Subcutaneous abdominal adipose tissue (tissue), 5 donors: ENCODE measurements around the gene SCARF2.
"Not testable (repeated sequence)": the region's sequence is repeated elsewhere in the genome, so short reads cannot be mapped to it uniquely, and the experiment has no call there.

Experiments
- H3K27ac ChIP-seq: one replicate; pipeline ENCODE4 v1.7.0; 2013; ENCODE audit warnings: low read depth, mild to moderate bottlenecking, inconsistent platforms, low read length, moderate library complexity
- H3K27me3 ChIP-seq, 5 donors: one replicate each; pipeline ENCODE4 v1.7.0; 2013; ENCODE audit warnings: low read length in 5 of 5, inconsistent platforms in 1 of 5; ENCODE audit not compliant: control insufficient read depth in 5 of 5, insufficient read depth in 4 of 5
- H3K36me3 ChIP-seq, 5 donors: one replicate each; pipeline ENCODE4 v1.7.0; 2013; ENCODE audit warnings: low read length in 5 of 5; ENCODE audit not compliant: control insufficient read depth in 5 of 5, insufficient read depth in 5 of 5
- H3K4me1 ChIP-seq, 5 donors: one replicate each; pipeline ENCODE4 v1.7.0; 2013; ENCODE audit warnings: low read length in 5 of 5, mild to moderate bottlenecking in 3 of 5, moderate library complexity in 1 of 5; ENCODE audit not compliant: control insufficient read depth in 5 of 5, insufficient read depth in 5 of 5
- H3K4me3 ChIP-seq, 5 donors: one replicate each; pipeline ENCODE4 v1.7.0; 2013; ENCODE audit warnings: low read length in 5 of 5, low read depth in 1 of 5
- H3K9ac ChIP-seq, 5 donors: one replicate each; pipeline ENCODE4 v1.7.0; 2013; ENCODE audit warnings: low read length in 5 of 5, mild to moderate bottlenecking in 4 of 5, moderate library complexity in 3 of 5
- H3K9me3 ChIP-seq, 5 donors: one replicate each; pipeline ENCODE4 v1.7.0; 2013; ENCODE audit warnings: low read length in 5 of 5; ENCODE audit not compliant: control insufficient read depth in 5 of 5
- donor health status: healthy.
- donor health status: healthy.
- donor health status: healthy.
- donor health status: healthy.
- donor health status: healthy.

The SCARF2 gene

DNA sequence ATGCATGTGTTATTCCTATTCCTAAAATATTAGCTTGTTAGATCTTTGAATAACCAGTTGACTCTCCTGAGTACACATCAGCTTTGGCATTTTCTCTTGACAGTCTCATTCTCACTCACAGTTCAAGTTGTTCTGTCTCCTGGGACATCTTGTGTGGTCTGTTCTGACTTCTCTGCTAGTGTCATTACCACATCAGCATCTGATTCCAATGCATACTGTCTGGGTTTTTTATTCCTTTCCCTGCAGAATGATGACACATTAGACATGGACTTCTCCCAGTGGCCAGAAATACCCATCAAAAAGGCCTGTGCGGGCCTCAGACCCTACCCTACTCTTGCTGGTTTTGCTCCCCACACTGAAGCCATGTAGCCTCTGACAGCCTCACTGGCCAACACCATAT is 41.0 kb downstream of the SCARF2 start:
- peaks cover 2 to 32% (median 28%) of the 10 kb centered on the region in 5 donors for H3K4me1 ChIP-seq
- H3K27me3 ChIP-seq: no peaks in the 10 kb centered on the region
- no peak overlapping the region for H3K27ac ChIP-seq
- peaks cover 0 to 8% (median under 1%) of the 10 kb centered on the region in 5 donors for H3K36me3 ChIP-seq
- peak overlapping the region in 1 of 5 donors; percentile 20 for H3K9ac ChIP-seq
- H3K9me3 ChIP-seq: no peaks in the 10 kb centered on the region
- H3K4me3 ChIP-seq: no peak overlapping the region

DNA sequence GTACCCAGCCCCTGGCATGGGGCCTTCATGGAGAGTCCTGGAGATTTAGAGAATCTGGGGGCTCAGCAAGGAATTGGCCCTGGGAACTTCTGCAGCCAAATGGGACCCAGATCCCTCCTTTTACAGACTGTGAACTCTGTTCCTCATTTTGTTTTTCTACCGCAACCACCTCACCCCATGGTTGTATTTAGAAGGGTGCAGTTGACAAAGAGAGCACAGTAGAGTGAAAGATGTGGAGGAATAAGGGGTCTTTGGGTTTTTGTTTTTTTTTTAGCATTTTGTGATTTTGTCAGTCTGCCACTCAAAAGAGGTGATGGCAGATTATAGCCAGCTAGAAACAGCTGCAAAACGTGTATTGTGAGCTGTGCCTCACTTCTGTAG is 41.7 kb downstream of the SCARF2 start:
- Histone ChIP-seq H3K27me3 (no peaks in the 10 kb centered on the region), H3K4me3 (no peak overlapping the region), H3K27ac (no peak overlapping the region), H3K9ac (peak overlapping the region in 1 of 5 donors; percentile 56), H3K9me3 (no peaks in the 10 kb centered on the region), H3K36me3 (peaks cover 0 to 2% (median 0%) of the 10 kb centered on the region in 5 donors), H3K4me1 (peaks cover 2 to 32% (median 28%) of the 10 kb centered on the region in 5 donors)

- Histone ChIP-seq H3K9ac (peak overlapping the region in 1 of 5 donors; percentile 56), H3K4me1 (peaks cover 2 to 32% (median 28%) of the 10 kb centered on the region in 5 donors), H3K36me3 (no peaks in the 10 kb centered on the region), H3K9me3 (no peaks in the 10 kb centered on the region), H3K27ac (no peak overlapping the region), H3K4me3 (peak overlapping the region in 3 of 5 donors; percentile 11 to 82 (median 82)), H3K27me3 (no peaks in the 10 kb centered on the region)
Measured at GRCh38 chr22:20395181-20395906, 42.3 kb downstream of the SCARF2 start.

GRCh38 chr22:20393705-20394476 is 43.7 kb downstream of the SCARF2 start, which contains the start of gene ZNF74:
Gene ZNF74, plus strand, starts transcription at chr22:20394151. Its CDS starts 478 bp downstream, at chr22:20394629.
- H3K27ac ChIP-seq: peak within 1 kb of the TSS; percentile 60
- H3K9me3 ChIP-seq: no peaks in the 10 kb centered on the region
- H3K9ac ChIP-seq: peak within 1 kb of the TSS; percentile 28 to 91 (median 87)
- peak within 1 kb of the TSS; percentile 80 to 88 (median 82) for H3K4me3 ChIP-seq
- no peaks in the 10 kb centered on the region for H3K36me3 ChIP-seq
- H3K4me1 ChIP-seq: peaks cover 2 to 32% (median 28%) of the 10 kb centered on the region in 5 donors
- no peaks in the 10 kb centered on the region for H3K27me3 ChIP-seq

GRCh38 chr22:20392983-20393704 is 44.5 kb downstream of the SCARF2 start:
- no peaks in the 10 kb centered on the region for H3K36me3 ChIP-seq
- no peaks in the 10 kb centered on the region for H3K27me3 ChIP-seq
- no peaks in the 10 kb centered on the region for H3K9me3 ChIP-seq
- peaks cover 2 to 32% (median 28%) of the 10 kb centered on the region in 5 donors for H3K4me1 ChIP-seq
- peak overlapping the region in 4 of 5 donors; percentile 27 to 91 (median 88) for H3K9ac ChIP-seq
- peak overlapping the region; percentile 80 to 88 (median 82) for H3K4me3 ChIP-seq
- no peak overlapping the region for H3K27ac ChIP-seq

DNA sequence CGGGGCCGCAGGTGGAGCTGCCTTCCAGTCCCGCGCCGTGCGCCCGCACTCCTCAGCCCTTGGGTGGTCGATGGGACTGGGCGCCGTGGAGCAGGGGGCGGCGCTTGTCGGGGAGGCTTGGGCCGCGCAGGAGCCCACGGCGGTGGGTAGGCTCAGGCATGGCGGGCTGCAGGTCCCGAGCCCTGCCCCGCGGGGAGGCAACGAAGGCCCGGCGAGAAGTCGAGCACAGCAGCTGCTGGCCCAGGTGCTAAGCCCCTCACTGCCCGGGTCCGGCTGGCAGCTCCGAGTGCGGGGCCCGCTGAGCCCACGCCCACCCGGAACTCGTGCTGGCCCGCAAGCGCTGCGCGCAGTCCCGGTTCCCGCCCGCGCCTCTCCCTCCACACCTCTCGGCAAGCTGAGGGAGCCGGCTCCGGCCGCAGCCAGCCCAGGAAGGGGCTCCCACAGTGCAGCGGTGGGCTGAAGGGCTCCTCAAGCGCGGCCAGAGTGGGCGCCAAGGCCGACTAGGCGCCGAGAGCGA is 45.2 kb downstream of the SCARF2 start:
- H3K36me3 ChIP-seq, H3K4me3 ChIP-seq, H3K27ac ChIP-seq, H3K27me3 ChIP-seq, H3K9me3 ChIP-seq, H3K9ac ChIP-seq: not testable (repeated sequence)
- H3K4me1 ChIP-seq: peaks cover 2 to 32% (median 28%) of the 10 kb centered on the region in 5 donors

DNA sequence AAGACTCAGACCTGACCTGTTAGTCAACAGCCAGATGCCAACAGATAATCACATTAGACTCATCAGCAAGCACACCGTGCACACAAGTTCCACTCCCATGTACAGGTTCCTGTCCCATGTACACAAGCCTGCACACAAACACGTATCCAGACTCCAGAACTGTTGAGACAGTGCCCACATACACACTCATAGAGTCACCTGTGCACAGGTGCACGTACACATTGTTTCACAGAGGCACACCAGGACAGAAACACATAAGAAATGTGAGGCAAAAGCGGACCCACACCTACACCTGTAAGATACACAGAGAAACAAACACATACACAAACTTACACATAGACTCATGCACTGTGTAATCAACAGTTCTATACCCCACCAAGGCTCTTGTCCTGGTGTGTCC is 46.4 kb downstream of the SCARF2 start:
- Histone ChIP-seq H3K36me3 (no peaks in the 10 kb centered on the region), H3K4me1 (peaks cover 2 to 28% (median 24%) of the 10 kb centered on the region in 5 donors), H3K27me3 (no peaks in the 10 kb centered on the region), H3K27ac (no peak overlapping the region), H3K9me3 (no peaks in the 10 kb centered on the region), H3K4me3 (no peak overlapping the region), H3K9ac (no peak overlapping the region)

DNA sequence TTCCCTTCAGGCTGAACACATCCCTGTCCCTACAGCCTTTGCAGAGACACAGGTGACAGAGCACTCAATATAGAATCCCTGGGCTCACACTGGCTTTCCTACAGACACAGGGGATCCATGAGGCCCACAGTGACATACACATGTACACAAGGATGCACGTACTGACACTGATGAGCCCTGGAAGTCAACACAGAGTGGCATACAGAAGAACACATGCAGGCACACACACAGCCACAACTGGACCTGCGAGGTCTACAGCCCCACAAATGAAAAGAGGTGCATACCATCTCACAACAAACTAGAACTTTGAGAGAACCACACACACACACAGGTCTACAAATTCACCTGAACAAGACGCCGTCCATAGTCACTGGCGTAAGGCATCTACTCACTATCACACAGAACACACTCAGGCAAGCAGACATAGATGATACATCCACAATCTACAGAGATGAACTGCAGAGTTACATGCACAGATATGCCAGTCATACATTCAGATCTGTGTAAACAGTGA is 47.2 kb downstream of the SCARF2 start:
- no peak overlapping the region for H3K9ac ChIP-seq
- no peaks in the 10 kb centered on the region for H3K9me3 ChIP-seq
- H3K4me3 ChIP-seq: no peak overlapping the region
- no peaks in the 10 kb centered on the region for H3K36me3 ChIP-seq
- H3K27me3 ChIP-seq: no peaks in the 10 kb centered on the region
- H3K4me1 ChIP-seq: peaks cover 2 to 23% (median 19%) of the 10 kb centered on the region in 5 donors
- no peak overlapping the region for H3K27ac ChIP-seq

DNA sequence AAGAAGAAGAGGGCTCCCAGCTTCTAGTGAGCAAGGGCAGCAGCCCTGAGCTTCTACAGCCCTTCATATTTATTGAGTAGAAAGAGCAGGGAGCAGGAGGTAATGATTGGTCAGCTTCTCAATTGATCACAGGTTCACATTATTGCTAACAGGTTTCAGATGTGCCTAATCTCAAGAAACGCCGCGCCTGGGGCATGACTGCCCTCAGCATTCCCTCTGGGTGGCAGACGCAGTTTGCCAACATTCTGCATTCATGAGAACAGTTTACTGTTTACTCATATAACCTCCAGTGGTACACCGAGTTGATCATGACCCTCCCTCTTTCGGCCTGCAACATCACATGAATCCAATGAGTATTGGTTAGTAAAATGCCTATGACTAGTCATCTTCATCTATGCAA is 48.3 kb downstream of the SCARF2 start:
- Histone ChIP-seq H3K9ac (no peak overlapping the region), H3K27ac (no peak overlapping the region), H3K36me3 (no peaks in the 10 kb centered on the region), H3K4me3 (no peak overlapping the region), H3K27me3 (peaks cover 0 to 4% (median 3%) of the 10 kb centered on the region in 5 donors), H3K9me3 (no peaks in the 10 kb centered on the region), H3K4me1 (peaks cover 2 to 11% (median 8%) of the 10 kb centered on the region in 5 donors)
